Measurements from ENCODE around the gene ZBTB7C. TPM values are rescaled to one million over a fixed set of nuclear protein-coding genes. Genes with fewer than 3 reads are reported as not detected.

The ZBTB7C gene
- total RNA-seq, 2 experiments from 2014 or later, result not detected

GRCh38 chr18:48188609-48189008 is 220.6 kb downstream of the ZBTB7C start:
- Histone ChIP-seq H3K36me3 (ENCODE audit: insufficient read depth, low read length) (no peaks in the 10 kb centered on the region), H3K9me2 (ENCODE audit: insufficient read depth, low read length) (no peaks in the 10 kb centered on the region), H3K4me1 (ENCODE audit: insufficient read depth, low read length, poor library complexity, severe bottlenecking) (no peaks in the 10 kb centered on the region), H4K20me1 (ENCODE audit: insufficient read depth, low read length) (no peaks in the 10 kb centered on the region), H2AFZ (ENCODE audit: low read length) (no peak overlapping the region), H3K9me3 (ENCODE audit: low read length) (no peaks in the 10 kb centered on the region), H3K79me2 (ENCODE audit: insufficient read depth, low read depth, low read length) (no peaks in the 10 kb centered on the region), H3K4me3 (ENCODE audit: low read depth, low read length, poor library complexity, severe bottlenecking) (no peak overlapping the region), H3K4me2 (ENCODE audit: low read length) (no peak overlapping the region), H3K27ac (ENCODE audit: low read depth, low read length, poor library complexity, severe bottlenecking) (no peak overlapping the region)
- DNase-seq (ENCODE audit: low spot score), result no peak
- CTCF ChIA-PET (ENCODE audit: unreplicated experiment), result no interaction called here
- TF ChIP-seq CTCF (conservative IDR thresholded peaks at IDR 0.05; ENCODE audit: low read length) (no peak), EZH2phosphoT487 (IDR thresholded peaks at IDR 0.05; ENCODE audit: borderline replicate concordance, low read depth, low read length) (no peak)
- no TSS peak for BruUV-seq (replicated peaks)
- intact Hi-C loops (cut with micrococcal nuclease; ENCODE audit: unreplicated experiment), result no loop called here
- POLR2A ChIA-PET, result interaction anchor here (0.7 kb wide), 1 partner anchor 1181 kb away, joined by 3 read pairs; no protein-coding TSS in a partner anchor

- Histone ChIP-seq H3K9me2 (ENCODE audit: insufficient read depth, low read length) (no peaks in the 10 kb centered on the region), H3K36me3 (ENCODE audit: insufficient read depth, low read length) (no peaks in the 10 kb centered on the region), H4K20me1 (ENCODE audit: insufficient read depth, low read length) (no peaks in the 10 kb centered on the region), H2AFZ (ENCODE audit: low read length) (no peak overlapping the region), H3K79me2 (ENCODE audit: insufficient read depth, low read depth, low read length) (no peaks in the 10 kb centered on the region), H3K9me3 (ENCODE audit: low read length) (no peaks in the 10 kb centered on the region), H3K27ac (ENCODE audit: low read depth, low read length, poor library complexity, severe bottlenecking) (no peak overlapping the region), H3K4me1 (ENCODE audit: insufficient read depth, low read length, poor library complexity, severe bottlenecking) (no peaks in the 10 kb centered on the region), H3K4me2 (ENCODE audit: low read length) (no peak overlapping the region), H3K4me3 (ENCODE audit: low read depth, low read length, poor library complexity, severe bottlenecking) (no peak overlapping the region)
- POLR2A ChIA-PET, result no interaction called here
- CTCF ChIA-PET (ENCODE audit: unreplicated experiment), result no interaction called here
- intact Hi-C loops (cut with micrococcal nuclease; ENCODE audit: unreplicated experiment), result no loop called here
- no TSS peak for BruUV-seq (replicated peaks)
- DNase-seq (ENCODE audit: low spot score), result no peak
- TF ChIP-seq CTCF (conservative IDR thresholded peaks at IDR 0.05; ENCODE audit: low read length) (no peak), EZH2phosphoT487 (IDR thresholded peaks at IDR 0.05; ENCODE audit: borderline replicate concordance, low read depth, low read length) (no peak)
Measured at GRCh38 chr18:48186861-48187260, 222.3 kb downstream of the ZBTB7C start.

- no peak for DNase-seq (ENCODE audit: low spot score)
- CTCF ChIA-PET (ENCODE audit: unreplicated experiment), result no interaction called here
Measured at GRCh38 chr18:48186131-48186766, 222.9 kb downstream of the ZBTB7C start.

More at GRCh38 chr18:48186131-48186766, 222.9 kb downstream of the ZBTB7C start:
- H3K79me2 ChIP-seq (ENCODE audit: insufficient read depth, low read depth, low read length), result no peaks in the 10 kb centered on the region
- H3K9me3 ChIP-seq (ENCODE audit: low read length), result no peaks in the 10 kb centered on the region
- no TSS peak for BruUV-seq (replicated peaks)
- no peak overlapping the region for H2AFZ ChIP-seq (ENCODE audit: low read length)
- no peak for TF ChIP-seq CTCF (conservative IDR thresholded peaks at IDR 0.05; ENCODE audit: low read length)
- no peak for TF ChIP-seq EZH2phosphoT487 (IDR thresholded peaks at IDR 0.05; ENCODE audit: borderline replicate concordance, low read depth, low read length)
- intact Hi-C loops (cut with micrococcal nuclease; ENCODE audit: unreplicated experiment), result no loop called here
- H4K20me1 ChIP-seq (ENCODE audit: insufficient read depth, low read length), result no peaks in the 10 kb centered on the region
- H3K4me3 ChIP-seq (ENCODE audit: low read depth, low read length, poor library complexity, severe bottlenecking), result no peak overlapping the region
- no peaks in the 10 kb centered on the region for H3K36me3 ChIP-seq (ENCODE audit: insufficient read depth, low read length)
- H3K4me1 ChIP-seq (ENCODE audit: insufficient read depth, low read length, poor library complexity, severe bottlenecking), result no peaks in the 10 kb centered on the region
- POLR2A ChIA-PET, result no interaction called here
- no peak overlapping the region for H3K27ac ChIP-seq (ENCODE audit: low read depth, low read length, poor library complexity, severe bottlenecking)
- no peaks in the 10 kb centered on the region for H3K9me2 ChIP-seq (ENCODE audit: insufficient read depth, low read length)
- H3K4me2 ChIP-seq (ENCODE audit: low read length), result no peak overlapping the region

All from OCI-LY7 (cell line).